Stimulated activated CD8-positive, alpha-beta memory T cell treated with anti-CD3 and anti-CD28 coated beads, Interleukin-4, amount 100 ng/mL, for 24 hours (primary cell): Measurements from ENCODE around the gene POLR2L.

ENCODE experiments used
- DNase-seq: peaks from one replicate; pipeline ENCODE4 v3.0.0-alpha.2; 2020; ENCODE audit warnings: low read depth

The POLR2L gene

DNA sequence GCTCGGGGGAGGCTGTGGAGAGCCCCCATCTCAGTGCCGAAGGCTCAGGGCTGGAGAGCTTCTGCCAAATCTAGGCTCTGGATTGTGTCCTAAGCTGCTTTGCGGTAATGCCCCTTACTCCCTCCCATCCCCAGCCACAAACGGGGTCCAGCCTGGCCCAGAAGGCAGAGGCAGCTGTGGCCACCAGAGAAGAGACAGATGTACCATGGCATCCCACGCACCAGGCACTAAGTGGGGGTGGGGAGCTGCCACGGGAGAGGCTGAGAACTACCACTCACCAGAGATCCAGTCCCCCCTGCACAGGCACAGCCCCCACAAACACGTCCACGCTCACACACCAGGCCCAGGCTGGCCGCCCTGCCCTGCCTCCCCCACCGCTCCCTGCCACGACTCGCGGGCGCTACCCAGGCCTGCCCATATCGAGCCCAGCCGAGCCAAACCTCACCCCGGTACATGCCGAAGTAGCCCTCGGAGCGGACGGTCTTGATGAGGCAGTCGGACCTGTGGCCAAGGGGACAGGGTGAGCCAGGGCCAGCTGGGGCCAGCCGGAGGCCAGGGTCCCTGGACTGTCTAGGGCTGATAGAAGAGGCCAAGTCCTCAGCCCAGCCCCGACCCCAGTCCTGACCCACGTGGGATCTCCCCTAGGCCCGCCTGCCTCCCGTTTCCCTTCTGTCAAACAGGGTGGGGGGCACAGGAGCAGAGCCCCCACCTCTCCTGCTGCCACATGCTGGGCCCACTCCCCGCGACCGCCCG, 48.1 kb downstream of the POLR2L start:
- DNase-seq: no peak

DNA sequence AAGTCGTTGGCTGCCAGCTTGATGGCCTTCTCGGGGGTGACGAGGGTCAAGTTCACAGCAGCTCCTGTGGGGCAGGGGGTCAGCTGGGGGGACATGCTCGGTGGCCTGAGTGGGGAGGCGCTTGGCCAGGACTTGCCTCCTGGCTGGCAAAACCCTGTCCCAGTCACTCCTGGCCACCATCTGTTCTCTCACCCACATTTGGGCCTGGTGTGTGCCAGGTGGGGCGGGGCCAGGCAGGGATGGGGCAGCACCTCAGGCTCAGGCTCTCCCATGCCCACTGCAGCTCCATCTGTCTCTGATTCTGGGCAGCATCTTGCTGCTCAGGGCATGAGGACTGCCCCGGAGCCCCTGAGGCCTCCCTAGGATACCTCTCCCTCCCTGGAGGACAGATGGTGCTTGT, 48.8 kb downstream of the POLR2L start:
- no peak for DNase-seq

DNA sequence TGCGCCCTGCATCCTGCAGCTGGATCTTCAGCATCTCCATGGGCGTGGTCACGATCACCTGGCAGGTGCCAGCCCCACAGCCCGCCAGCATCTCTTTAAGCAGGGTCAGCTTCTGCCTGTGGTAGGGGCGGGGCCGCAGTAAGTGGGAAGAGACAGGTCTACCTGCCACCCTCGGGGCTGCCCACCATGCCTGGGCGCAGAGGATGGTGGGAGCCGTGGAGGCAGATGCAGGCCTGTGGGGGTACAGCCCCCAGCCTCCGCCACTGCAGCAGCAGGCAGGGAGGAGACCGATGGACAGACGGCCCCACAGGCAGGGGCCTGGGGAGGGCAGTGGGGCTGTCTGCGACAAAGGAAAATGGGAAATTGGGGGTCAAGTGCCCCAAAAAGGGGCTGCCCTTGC, 49.5 kb downstream of the POLR2L start:
- no peak for DNase-seq

DNA sequence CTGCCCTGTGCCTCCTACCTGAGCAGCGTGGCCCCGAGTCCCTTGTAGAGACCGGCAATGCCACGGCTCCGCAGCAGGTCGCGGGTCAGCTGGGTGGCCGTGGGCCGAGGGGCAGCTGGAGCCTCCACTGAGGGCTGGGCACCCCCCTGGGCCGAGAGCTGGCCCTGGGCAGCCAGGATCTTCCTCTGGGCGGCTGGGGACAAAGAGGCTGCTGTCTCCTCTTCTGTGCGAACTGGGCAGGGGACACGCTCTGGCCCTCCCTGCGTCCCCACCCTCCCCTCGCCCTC, 49.9 kb downstream of the POLR2L start:
- no peak for DNase-seq

DNA sequence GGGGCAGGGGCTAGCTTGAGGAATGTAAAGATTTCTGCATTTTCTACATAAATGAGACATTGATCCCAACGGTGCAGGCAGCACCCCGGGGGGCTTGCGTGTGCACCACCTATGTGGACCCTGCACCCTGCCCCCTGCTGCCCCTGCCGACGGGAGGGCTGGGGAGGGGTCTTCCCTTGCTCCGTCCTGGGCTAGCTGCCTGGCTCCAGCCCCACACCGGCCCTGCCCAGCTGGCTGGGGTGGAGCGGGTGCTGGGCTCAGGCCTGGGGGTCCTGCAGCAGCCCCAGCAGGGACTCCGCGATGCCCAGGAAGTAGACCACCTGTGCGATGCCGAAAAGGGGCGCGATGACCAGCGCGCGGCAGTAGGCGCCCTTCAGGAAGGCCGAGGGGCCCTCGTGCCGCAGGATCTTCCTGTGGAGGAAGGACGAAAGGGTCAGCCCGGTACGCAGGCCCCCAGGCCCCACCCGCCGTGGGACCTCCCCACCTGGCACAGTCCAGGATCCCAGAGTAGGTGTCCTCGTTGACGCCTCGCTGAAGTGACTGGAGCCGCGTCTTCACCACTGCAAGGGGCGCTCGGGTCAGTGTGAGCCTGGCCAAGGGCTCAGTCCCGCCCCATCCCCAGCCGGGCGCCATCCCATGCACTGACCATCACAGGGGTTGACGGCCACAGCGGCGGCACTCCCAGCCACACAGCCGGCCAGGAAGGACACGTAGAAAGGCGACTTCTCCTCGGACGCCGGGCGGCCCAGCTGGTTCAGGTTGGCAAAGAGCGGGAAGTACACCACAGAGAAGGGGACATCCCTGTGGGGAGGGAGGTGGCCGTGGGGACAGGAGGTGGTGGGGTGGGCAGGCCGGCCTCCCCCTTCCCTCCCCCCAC, 50.4 kb downstream of the POLR2L start:
- no peak for DNase-seq

DNA sequence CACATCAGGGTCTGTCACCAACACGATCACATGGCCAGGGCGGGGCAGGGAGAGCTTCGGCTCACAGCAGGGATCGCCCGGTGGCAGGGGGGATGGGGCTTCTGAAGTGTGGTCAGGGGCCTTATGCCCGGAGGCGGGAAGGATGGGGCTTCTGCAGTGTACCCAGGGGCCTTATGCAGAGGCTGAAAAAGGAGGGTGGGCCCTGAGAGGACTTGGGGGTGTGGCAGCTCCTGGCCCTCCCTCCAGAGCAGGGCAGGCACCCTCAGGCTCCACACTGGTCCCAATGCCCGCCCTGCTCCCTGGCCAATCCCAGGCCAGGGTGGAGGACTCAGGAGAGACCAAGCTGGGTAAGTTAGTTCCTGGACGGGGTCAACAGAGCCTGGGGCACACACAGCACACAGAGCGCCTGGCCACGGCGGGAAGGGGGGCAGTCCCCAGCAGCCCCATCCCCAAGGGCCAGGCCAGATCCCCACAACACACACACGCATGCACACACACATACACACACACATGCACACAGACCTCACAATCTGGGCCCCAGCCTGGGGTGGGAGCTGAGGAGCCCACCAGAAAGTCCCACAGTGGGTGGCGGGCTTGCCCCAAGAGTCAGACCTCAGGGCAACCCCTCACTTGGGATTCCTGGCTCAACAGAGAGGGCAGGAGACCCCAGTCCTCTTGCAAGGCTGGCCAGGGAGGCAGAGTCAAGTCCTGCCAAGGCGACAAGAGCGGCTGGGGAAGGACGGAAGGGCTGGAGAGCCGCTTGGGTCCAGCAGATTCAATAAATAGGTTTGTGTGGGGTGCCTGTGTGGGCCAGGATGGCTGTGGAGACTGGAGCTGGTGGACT, 51.4 kb downstream of the POLR2L start:
- DNase-seq: no peak

DNA sequence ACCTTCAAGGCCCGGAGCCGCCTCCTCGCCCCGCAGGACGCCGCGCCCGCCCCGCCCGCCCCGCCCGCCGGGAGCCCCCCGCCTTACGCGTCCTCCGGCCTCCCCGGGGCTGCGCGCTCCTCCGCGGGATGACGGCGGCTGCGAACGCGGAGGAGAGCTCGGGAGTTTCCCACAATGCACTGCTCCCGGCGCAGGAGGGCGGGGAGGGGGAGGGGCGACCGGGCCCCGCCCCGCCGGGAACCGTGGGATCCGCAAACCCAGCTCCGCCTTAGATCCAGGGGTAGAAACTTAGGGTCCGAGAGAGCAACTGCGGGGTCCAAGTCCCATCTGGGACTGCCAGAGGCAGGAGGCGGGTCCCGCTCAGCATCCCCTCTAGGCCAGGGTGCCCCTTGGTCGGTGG, 52.4 kb downstream of the POLR2L start, which contains the start of gene CEND1:
CEND1 (minus strand) TSS at position 148 of the 400 bp plus-strand sequence. CDS start 1,514 bp downstream, outside the sequence.
- no peak for DNase-seq
